ENCODE results near the gene HIVEP2.

The HIVEP2 gene

GRCh38 chr6:142718667-142719191, 226.2 kb downstream of the HIVEP2 start:
- Histone ChIP-seq H2BK5ac (ENCODE audit: low read depth, low read length, poor library complexity) (no peak overlapping the region), H2BK12ac (ENCODE audit: low read length) (no peak overlapping the region), H3K14ac (ENCODE audit: low read length) (no peak overlapping the region), H2AK5ac (ENCODE audit: low read length) (no peak overlapping the region), H3K27me3 (ENCODE audit: insufficient read depth, low read length) (no peaks in the 10 kb centered on the region), H3K79me2 (ENCODE audit: control insufficient read depth, insufficient read depth, low read length, poor library complexity) (no peaks in the 10 kb centered on the region), H2AFZ (ENCODE audit: insufficient read depth, low read length, poor library complexity) (no peak overlapping the region), H3K9ac (ENCODE audit: low read length) (no peak overlapping the region), H3K36me3 (ENCODE audit: control insufficient read depth in 1 of 2, insufficient read depth in 2 of 2, low read length in 2 of 2) (no peaks in the 10 kb centered on the region), H3K4ac (ENCODE audit: low read depth, low read length) (no peak overlapping the region), H3K18ac (ENCODE audit: low read length) (no peak overlapping the region), H3K79me1 (ENCODE audit: low read length) (no peaks in the 10 kb centered on the region), H3K9me3 (ENCODE audit: insufficient read depth, low read depth, low read length) (no peaks in the 10 kb centered on the region), H3K4me3 (ENCODE audit: low read depth, low read length) (no peak overlapping the region), H3K4me2 (ENCODE audit: low read length) (no peak overlapping the region), H4K12ac (ENCODE audit: low read depth, low read length) (no peak overlapping the region), H3K27ac (ENCODE audit: low read depth, low read length) (no peak overlapping the region), H4K91ac (ENCODE audit: low read depth, low read length) (no peak overlapping the region), H3K4me1 (ENCODE audit: control insufficient read depth in 1 of 2, insufficient read depth in 2 of 2, low read length in 2 of 2) (no peaks in the 10 kb centered on the region), H4K8ac (ENCODE audit: low read depth, low read length) (no peak overlapping the region), H3K23ac (ENCODE audit: low read length) (no peak overlapping the region), H2BK120ac (ENCODE audit: insufficient read depth, low read length, poor library complexity) (no peak overlapping the region)
- DNase-seq: no peak

GRCh38 chr6:142716097-142716496, 228.9 kb downstream of the HIVEP2 start:
- no peak overlapping the region for H2BK120ac ChIP-seq (ENCODE audit: insufficient read depth, low read length, poor library complexity)
- no peak overlapping the region for H3K9ac ChIP-seq (ENCODE audit: low read length)
- H2BK12ac ChIP-seq (ENCODE audit: low read length): no peak overlapping the region
- H3K14ac ChIP-seq (ENCODE audit: low read length): no peak overlapping the region
- H4K8ac ChIP-seq (ENCODE audit: low read depth, low read length): no peak overlapping the region
- no peak overlapping the region for H3K4me2 ChIP-seq (ENCODE audit: low read length)
- no peak overlapping the region for H3K4me3 ChIP-seq (ENCODE audit: low read depth, low read length)
- no peaks in the 10 kb centered on the region for H3K79me2 ChIP-seq (ENCODE audit: control insufficient read depth, insufficient read depth, low read length, poor library complexity)
- H4K91ac ChIP-seq (ENCODE audit: low read depth, low read length): no peak overlapping the region
- no peaks in the 10 kb centered on the region for H3K4me1 ChIP-seq (ENCODE audit: control insufficient read depth in 1 of 2, insufficient read depth in 2 of 2, low read length in 2 of 2)
- H3K79me1 ChIP-seq (ENCODE audit: low read length): no peaks in the 10 kb centered on the region
- H2AFZ ChIP-seq (ENCODE audit: insufficient read depth, low read length, poor library complexity): no peak overlapping the region
- no peak for DNase-seq
- no peak overlapping the region for H2BK5ac ChIP-seq (ENCODE audit: low read depth, low read length, poor library complexity)
- H3K27me3 ChIP-seq (ENCODE audit: insufficient read depth, low read length): no peaks in the 10 kb centered on the region
- H3K23ac ChIP-seq (ENCODE audit: low read length): no peak overlapping the region
- H3K4ac ChIP-seq (ENCODE audit: low read depth, low read length): no peak overlapping the region
- H2AK5ac ChIP-seq (ENCODE audit: low read length): no peak overlapping the region
- WGBS (ENCODE audit: extremely low coverage, insufficient coverage, insufficient read length): no CpG with 5 or more reads among the region's 2 CpGs
- H3K18ac ChIP-seq (ENCODE audit: low read length): no peak overlapping the region
- H3K27ac ChIP-seq (ENCODE audit: low read depth, low read length): no peak overlapping the region
- H4K12ac ChIP-seq (ENCODE audit: low read depth, low read length): no peak overlapping the region
- H3K9me3 ChIP-seq (ENCODE audit: insufficient read depth, low read depth, low read length): no peaks in the 10 kb centered on the region
- no peaks in the 10 kb centered on the region for H3K36me3 ChIP-seq (ENCODE audit: control insufficient read depth in 1 of 2, insufficient read depth in 2 of 2, low read length in 2 of 2)

- H2BK120ac ChIP-seq (ENCODE audit: insufficient read depth, low read length, poor library complexity): no peak overlapping the region
- H3K36me3 ChIP-seq (ENCODE audit: control insufficient read depth in 1 of 2, insufficient read depth in 2 of 2, low read length in 2 of 2): no peaks in the 10 kb centered on the region
- no peaks in the 10 kb centered on the region for H3K79me1 ChIP-seq (ENCODE audit: low read length)
- H4K12ac ChIP-seq (ENCODE audit: low read depth, low read length): no peak overlapping the region
- H3K4me3 ChIP-seq (ENCODE audit: low read depth, low read length): no peak overlapping the region
- H3K4me1 ChIP-seq (ENCODE audit: control insufficient read depth in 1 of 2, insufficient read depth in 2 of 2, low read length in 2 of 2): no peaks in the 10 kb centered on the region
- DNase-seq: no peak
- H3K18ac ChIP-seq (ENCODE audit: low read length): no peak overlapping the region
- no peak overlapping the region for H4K8ac ChIP-seq (ENCODE audit: low read depth, low read length)
- no peak overlapping the region for H2BK5ac ChIP-seq (ENCODE audit: low read depth, low read length, poor library complexity)
- H2AFZ ChIP-seq (ENCODE audit: insufficient read depth, low read length, poor library complexity): no peak overlapping the region
- H3K14ac ChIP-seq (ENCODE audit: low read length): no peak overlapping the region
- H3K79me2 ChIP-seq (ENCODE audit: control insufficient read depth, insufficient read depth, low read length, poor library complexity): no peaks in the 10 kb centered on the region
- no peak overlapping the region for H3K27ac ChIP-seq (ENCODE audit: low read depth, low read length)
- no peaks in the 10 kb centered on the region for H3K9me3 ChIP-seq (ENCODE audit: insufficient read depth, low read depth, low read length)
- no peaks in the 10 kb centered on the region for H3K27me3 ChIP-seq (ENCODE audit: insufficient read depth, low read length)
- no peak overlapping the region for H3K4ac ChIP-seq (ENCODE audit: low read depth, low read length)
- no peak overlapping the region for H3K4me2 ChIP-seq (ENCODE audit: low read length)
- WGBS (ENCODE audit: extremely low coverage, insufficient coverage, insufficient read length): no CpG with 5 or more reads among the region's 7 CpGs
- H3K23ac ChIP-seq (ENCODE audit: low read length): no peak overlapping the region
- no peak overlapping the region for H3K9ac ChIP-seq (ENCODE audit: low read length)
- no peak overlapping the region for H2BK12ac ChIP-seq (ENCODE audit: low read length)
- no peak overlapping the region for H2AK5ac ChIP-seq (ENCODE audit: low read length)
- H4K91ac ChIP-seq (ENCODE audit: low read depth, low read length): no peak overlapping the region
Measured at GRCh38 chr6:142714951-142715785, 229.8 kb downstream of the HIVEP2 start.

- Histone ChIP-seq H3K27me3 (ENCODE audit: insufficient read depth, low read length) (no peaks in the 10 kb centered on the region), H2BK12ac (ENCODE audit: low read length) (no peak overlapping the region), H2BK120ac (ENCODE audit: insufficient read depth, low read length, poor library complexity) (no peak overlapping the region), H4K91ac (ENCODE audit: low read depth, low read length) (no peak overlapping the region), H2AFZ (ENCODE audit: insufficient read depth, low read length, poor library complexity) (no peak overlapping the region), H3K79me1 (ENCODE audit: low read length) (no peaks in the 10 kb centered on the region), H3K14ac (ENCODE audit: low read length) (no peak overlapping the region), H4K12ac (ENCODE audit: low read depth, low read length) (no peak overlapping the region), H3K9me3 (ENCODE audit: insufficient read depth, low read depth, low read length) (no peaks in the 10 kb centered on the region), H3K9ac (ENCODE audit: low read length) (no peak overlapping the region), H3K23ac (ENCODE audit: low read length) (no peak overlapping the region), H3K4me2 (ENCODE audit: low read length) (no peak overlapping the region), H4K8ac (ENCODE audit: low read depth, low read length) (no peak overlapping the region), H3K4ac (ENCODE audit: low read depth, low read length) (no peak overlapping the region), H3K4me1 (ENCODE audit: control insufficient read depth in 1 of 2, insufficient read depth in 2 of 2, low read length in 2 of 2) (no peaks in the 10 kb centered on the region), H3K79me2 (ENCODE audit: control insufficient read depth, insufficient read depth, low read length, poor library complexity) (no peaks in the 10 kb centered on the region), H3K18ac (ENCODE audit: low read length) (no peak overlapping the region), H2AK5ac (ENCODE audit: low read length) (no peak overlapping the region), H3K4me3 (ENCODE audit: low read depth, low read length) (no peak overlapping the region), H2BK5ac (ENCODE audit: low read depth, low read length, poor library complexity) (no peak overlapping the region), H3K36me3 (ENCODE audit: control insufficient read depth in 1 of 2, insufficient read depth in 2 of 2, low read length in 2 of 2) (no peaks in the 10 kb centered on the region), H3K27ac (ENCODE audit: low read depth, low read length) (no peak overlapping the region)
- no CpG with 5 or more reads among the region's 4 CpGs for WGBS (ENCODE audit: extremely low coverage, insufficient coverage, insufficient read length)
- DNase-seq: no peak
Measured at GRCh38 chr6:142713959-142714358, 231.0 kb downstream of the HIVEP2 start.

Data from trophoblast cell (in vitro differentiated cells and primary cell).